Body of pancreas (tissue), 4 donors: ENCODE measurements around the gene NCS1. TPM values are rescaled to one million over a fixed set of nuclear protein-coding genes. Genes with fewer than 3 reads are reported as not detected.
"Not testable (repeated sequence)": the region's sequence is repeated elsewhere in the genome, so short reads cannot be mapped to it uniquely, and the experiment has no call there.

Experiments
- ATAC-seq: fragments of 150-250 bp; one replicate; pipeline ENCODE4 v1.9.1; 2016
- DNase-seq, 4 donors: peaks; one replicate each; pipeline ENCODE4 v3.0.0-alpha.2; 2019
- H3K27ac ChIP-seq, 4 donors: fragments of 200-600 bp; sonication (generic); 1 replicate in 3 of 4; 2 replicates in 1 of 4; pipeline versions ENCODE4 v1.5.1 to v1.6.1; 2016 to 2019; ENCODE audit warnings: mild to moderate bottlenecking in 1 of 4, mixed read lengths in 1 of 4, moderate library complexity in 1 of 4
- H3K27me3 ChIP-seq, 2 donors: fragments of 200-600 bp; sonication (generic); one replicate each; pipeline ENCODE4 v1.6.0; 2016; ENCODE audit warnings: mild to moderate bottlenecking in 1 of 2
- H3K36me3 ChIP-seq, 2 donors: fragments of 200-600 bp; sonication (generic); replicated peaks in 1 of 2; 2 replicates each; pipeline ENCODE4 v1.5.1; 2016; ENCODE audit warnings: low read depth in 2 of 2; ENCODE audit not compliant: insufficient read depth in 1 of 2
- H3K4me1 ChIP-seq: fragments of 200-600 bp; sonication (generic); one replicate; pipeline ENCODE4 v1.6.0; 2016
- H3K4me3 ChIP-seq, 2 donors: fragments of 200-600 bp; sonication (generic); 1 replicate in 1 of 2; 2 replicates in 1 of 2; pipeline ENCODE4 v1.5.1; 2016 to 2019
- H3K9me3 ChIP-seq, 3 donors: fragments of 200-600 bp; sonication (generic); 1 replicate in 2 of 3; 2 replicates in 1 of 3; pipeline ENCODE4 v1.5.1; 2016
- POLR2A ChIP-seq, 3 donors: fragments of 450-650 bp; IDR thresholded peaks; one replicate each; pipeline ENCODE4 v1.6.1; 2016; ENCODE audit warnings: antibody characterized with exemption in 3 of 3, mild to moderate bottlenecking in 2 of 3
- WGBS, 2 donors: methylation state at CpG; one replicate each; pipeline ENCODE4 v1.1.5; 2017; 5-methylcytosine and 5-hydroxymethylcytosine counted together
- intact Hi-C: fragments of 100-400 bp; cut with DNase I; formaldehyde crosslinking; loops from one replicate; pipeline ENCODE4 v1.15.1; 2023
- total RNA-seq, 2 donors: library from RNA; depleted of rRNA; stranded (reverse); fragments of >200 nt; gene quantifications; one replicate each; pipeline ENCODE4 v1.1.0, GENCODE V29; 2016
- TF ChIP-seq, protein P1 (sequence below), 7 experiments: fragments of 450-650 bp in 4 of 7; fragments of 200-600 bp in 3 of 7; sonication (generic) in 3 of 7; IDR thresholded peaks; one replicate each; pipeline ENCODE4 v1.5.1; 2016 to 2019; ENCODE audit warnings: antibody characterized with exemption in 7 of 7

The NCS1 gene
- total RNA-seq, 2 donors from 2014 or later = 3.9 to 4.3 TPM

DNA sequence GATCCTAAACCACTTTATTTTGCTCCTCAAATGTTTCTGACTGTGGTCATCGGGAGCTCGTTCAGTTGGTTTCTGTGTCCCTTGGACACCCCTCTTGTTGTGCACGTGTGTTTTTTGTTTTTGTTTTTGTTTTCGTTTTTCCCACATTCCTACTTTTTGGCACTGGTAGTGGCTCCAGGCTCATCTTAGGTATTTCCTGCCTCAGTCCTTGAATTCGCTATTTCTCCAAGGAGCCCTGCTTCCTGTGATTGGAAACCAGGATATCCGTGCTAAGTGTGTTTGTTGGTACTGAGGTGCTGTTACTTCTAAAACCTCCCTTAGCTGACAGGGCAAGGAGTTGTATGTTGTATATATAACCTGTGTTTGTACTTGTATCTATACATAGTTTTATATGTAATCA, 99.3 kb downstream of the NCS1 start:
- Histone ChIP-seq H3K36me3 (no peaks in the 10 kb centered on the region), H3K27ac (no peak overlapping the region), H3K4me3 (no peak overlapping the region), H3K27me3 (peaks cover 0 to under 1% of the 10 kb centered on the region in 2 donors), H3K4me1 (peaks cover 1% of the 10 kb centered on the region), H3K9me3 (no peaks in the 10 kb centered on the region)
- ATAC-seq = no peak
- no peak for TF ChIP-seq POLR2A (IDR thresholded peaks at IDR 0.05)
- TF ChIP-seq, protein P1, sequence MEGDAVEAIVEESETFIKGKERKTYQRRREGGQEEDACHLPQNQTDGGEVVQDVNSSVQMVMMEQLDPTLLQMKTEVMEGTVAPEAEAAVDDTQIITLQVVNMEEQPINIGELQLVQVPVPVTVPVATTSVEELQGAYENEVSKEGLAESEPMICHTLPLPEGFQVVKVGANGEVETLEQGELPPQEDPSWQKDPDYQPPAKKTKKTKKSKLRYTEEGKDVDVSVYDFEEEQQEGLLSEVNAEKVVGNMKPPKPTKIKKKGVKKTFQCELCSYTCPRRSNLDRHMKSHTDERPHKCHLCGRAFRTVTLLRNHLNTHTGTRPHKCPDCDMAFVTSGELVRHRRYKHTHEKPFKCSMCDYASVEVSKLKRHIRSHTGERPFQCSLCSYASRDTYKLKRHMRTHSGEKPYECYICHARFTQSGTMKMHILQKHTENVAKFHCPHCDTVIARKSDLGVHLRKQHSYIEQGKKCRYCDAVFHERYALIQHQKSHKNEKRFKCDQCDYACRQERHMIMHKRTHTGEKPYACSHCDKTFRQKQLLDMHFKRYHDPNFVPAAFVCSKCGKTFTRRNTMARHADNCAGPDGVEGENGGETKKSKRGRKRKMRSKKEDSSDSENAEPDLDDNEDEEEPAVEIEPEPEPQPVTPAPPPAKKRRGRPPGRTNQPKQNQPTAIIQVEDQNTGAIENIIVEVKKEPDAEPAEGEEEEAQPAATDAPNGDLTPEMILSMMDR (IDR thresholded peaks at IDR 0.05) = no peak
- DNase-seq = no peak
- 63 to 73% methylated on average over 6 of the region's 6 CpGs for WGBS, 2 donors
- intact Hi-C loops = no loop called here

DNA sequence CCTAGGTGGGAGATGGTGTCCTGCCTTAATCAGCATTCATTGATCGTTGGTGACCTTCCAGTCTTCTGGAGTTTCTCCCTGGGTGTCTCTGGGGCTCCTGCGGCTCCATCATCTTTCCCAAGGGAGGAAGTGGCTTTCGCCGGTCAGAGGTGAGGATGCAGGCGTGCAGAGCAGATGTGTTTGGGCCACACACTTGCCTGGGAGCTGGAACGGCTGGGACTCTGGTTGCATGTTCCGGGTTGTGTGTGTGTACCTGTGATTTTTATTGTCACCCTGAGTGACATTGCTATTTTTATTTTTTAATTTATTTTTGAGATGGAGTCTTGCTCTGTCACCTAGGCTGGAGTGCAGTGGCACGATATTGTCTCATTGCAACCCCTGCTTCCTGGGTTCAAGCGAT, 103.0 kb downstream of the NCS1 start:
- H3K27me3 ChIP-seq = no peaks in the 10 kb centered on the region
- H3K36me3 ChIP-seq = no peaks in the 10 kb centered on the region
- H3K4me3 ChIP-seq = no peak overlapping the region
- no peak overlapping the region for H3K27ac ChIP-seq
- no peak for TF ChIP-seq POLR2A (IDR thresholded peaks at IDR 0.05)
- TF ChIP-seq, protein P1 (IDR thresholded peaks at IDR 0.05) = no peak
- H3K4me1 ChIP-seq = no peaks in the 10 kb centered on the region
- intact Hi-C loops = no loop called here
- no peak for DNase-seq
- WGBS, 2 donors = 62 to 68% methylated on average over 9 of the region's 9 CpGs
- H3K9me3 ChIP-seq = no peaks in the 10 kb centered on the region
- ATAC-seq = no peak

DNA sequence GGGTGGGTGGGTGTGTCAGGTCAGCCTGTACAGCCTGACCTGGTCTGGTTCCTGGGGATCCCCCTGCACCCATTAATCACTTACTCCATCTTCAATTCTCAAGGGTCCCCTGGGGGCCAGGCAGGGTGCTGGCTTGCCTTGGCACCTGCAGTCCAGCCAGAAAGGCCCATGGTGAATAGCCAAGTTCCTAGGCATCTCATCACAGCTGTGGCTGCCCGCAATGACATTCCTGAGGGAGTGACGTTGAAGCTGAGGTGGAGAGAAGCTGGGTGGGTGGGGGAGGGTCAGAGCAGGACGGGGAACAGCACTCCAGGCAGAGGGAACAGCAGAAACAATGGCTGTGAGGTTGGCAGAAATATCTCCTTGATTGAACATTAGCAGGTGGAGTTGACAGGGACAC, 103.9 kb downstream of the NCS1 start:
- Histone ChIP-seq H3K4me1 (no peaks in the 10 kb centered on the region), H3K4me3 (no peak overlapping the region), H3K36me3 (no peaks in the 10 kb centered on the region), H3K9me3 (no peaks in the 10 kb centered on the region), H3K27ac (no peak overlapping the region), H3K27me3 (no peaks in the 10 kb centered on the region)
- 52 to 82% methylated on average over 3 of the region's 3 CpGs for WGBS, 2 donors
- intact Hi-C loops = no loop called here
- no peak for DNase-seq
- no peak for ATAC-seq
- TF ChIP-seq POLR2A (IDR thresholded peaks at IDR 0.05) = no peak
- TF ChIP-seq, protein P1 (IDR thresholded peaks at IDR 0.05) = no peak

DNA sequence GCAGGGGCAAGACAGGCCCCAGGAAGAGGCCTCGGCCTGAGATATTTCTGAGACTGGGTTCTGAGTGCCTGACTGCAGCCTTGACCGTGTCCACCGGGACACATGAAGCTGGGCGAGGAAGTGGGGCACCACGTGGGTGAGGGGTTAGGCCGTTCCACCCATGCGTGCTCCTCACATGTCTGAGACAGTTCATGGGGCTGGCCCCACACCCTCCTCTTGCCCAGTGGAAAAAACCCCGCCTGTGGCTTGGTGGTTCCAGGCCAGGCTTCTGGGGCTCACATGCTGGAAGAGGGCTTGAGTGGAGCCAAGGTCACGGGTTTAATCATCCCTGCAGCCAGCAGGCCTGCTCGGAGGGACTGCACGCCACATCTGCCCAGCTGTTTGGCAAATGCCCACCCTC, 104.8 kb downstream of the NCS1 start:
- intact Hi-C loops = no loop called here
- no peak for DNase-seq
- Histone ChIP-seq H3K27me3 (no peaks in the 10 kb centered on the region), H3K27ac (no peak overlapping the region), H3K4me1 (no peaks in the 10 kb centered on the region), H3K9me3 (no peaks in the 10 kb centered on the region), H3K36me3 (no peaks in the 10 kb centered on the region), H3K4me3 (no peak overlapping the region)
- WGBS, 2 donors = 86 to 100% methylated on average over 1 to 10 of the region's 11 CpGs
- TF ChIP-seq, protein P1 (IDR thresholded peaks at IDR 0.05) = no peak
- TF ChIP-seq POLR2A (IDR thresholded peaks at IDR 0.05) = no peak
- no peak for ATAC-seq

DNA sequence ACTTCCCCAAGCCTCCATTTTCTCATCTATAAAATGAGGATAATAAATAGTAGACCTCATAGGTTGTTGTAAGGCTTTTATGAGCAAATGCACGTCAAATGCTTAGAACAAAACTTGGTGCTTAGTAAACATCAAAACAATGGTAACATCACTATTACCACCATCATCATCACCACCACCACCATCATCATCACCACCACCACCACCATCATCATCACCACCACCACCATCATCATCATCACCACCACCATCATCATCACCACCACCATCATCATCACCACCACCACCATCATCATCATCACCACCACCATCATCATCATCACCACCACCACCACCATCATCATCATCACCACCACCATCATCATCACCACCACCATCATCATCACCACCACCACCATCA, 105.3 kb downstream of the NCS1 start:
- WGBS, 2 donors = 96 to 100% methylated on average over 1 of the region's 1 CpG
- H3K4me1 ChIP-seq = not testable (repeated sequence)

More for the DNA sequence above, 105.3 kb downstream of the NCS1 start:
- DNase-seq, H3K4me3 ChIP-seq, H3K9me3 ChIP-seq, ATAC-seq, intact Hi-C loops, H3K27me3 ChIP-seq, H3K36me3 ChIP-seq, H3K27ac ChIP-seq: not testable (repeated sequence)
